ENCODE data around the gene RPS6KA2.

The RPS6KA2 gene

DNA sequence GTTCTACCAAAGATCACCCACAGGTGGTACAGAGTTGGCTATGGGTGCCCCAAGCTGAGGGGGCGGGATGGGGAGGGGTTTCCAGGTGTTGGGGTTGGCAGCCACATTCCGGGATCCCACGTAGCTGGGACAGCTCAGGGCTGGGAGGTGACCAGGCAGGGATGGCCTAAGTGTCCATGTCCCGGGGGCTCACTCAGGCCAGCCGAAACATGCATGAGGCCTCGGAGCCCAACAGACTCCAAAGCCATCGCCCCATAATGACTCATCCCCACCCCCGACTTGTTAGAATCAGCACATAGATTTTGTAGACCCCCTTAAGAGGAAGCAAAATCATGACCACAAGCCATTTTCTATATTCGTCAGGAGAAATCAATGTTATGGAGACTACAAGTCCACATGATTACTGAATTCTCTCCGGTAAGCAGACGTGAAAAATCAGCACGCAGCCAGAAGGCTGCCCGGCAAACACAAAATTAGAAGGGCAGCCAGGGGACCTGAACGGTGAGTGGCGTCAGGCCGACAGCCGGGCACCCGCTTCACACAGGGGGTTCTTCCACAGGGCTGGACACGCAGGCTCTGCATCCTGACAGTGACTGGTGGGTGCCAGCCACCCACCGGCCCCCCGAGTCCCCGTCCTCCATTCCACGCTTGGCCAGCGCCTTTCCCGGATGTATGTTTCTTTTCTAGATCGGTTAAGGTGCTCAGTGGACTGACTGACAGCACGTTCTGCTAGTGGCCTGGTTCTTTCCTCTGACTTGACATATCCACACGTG, 121.7 kb downstream of the RPS6KA2 start:
- DNase-seq (ENCODE audit: low read depth in 2 of 3, low spot score in 2 of 3) = no peak

DNA sequence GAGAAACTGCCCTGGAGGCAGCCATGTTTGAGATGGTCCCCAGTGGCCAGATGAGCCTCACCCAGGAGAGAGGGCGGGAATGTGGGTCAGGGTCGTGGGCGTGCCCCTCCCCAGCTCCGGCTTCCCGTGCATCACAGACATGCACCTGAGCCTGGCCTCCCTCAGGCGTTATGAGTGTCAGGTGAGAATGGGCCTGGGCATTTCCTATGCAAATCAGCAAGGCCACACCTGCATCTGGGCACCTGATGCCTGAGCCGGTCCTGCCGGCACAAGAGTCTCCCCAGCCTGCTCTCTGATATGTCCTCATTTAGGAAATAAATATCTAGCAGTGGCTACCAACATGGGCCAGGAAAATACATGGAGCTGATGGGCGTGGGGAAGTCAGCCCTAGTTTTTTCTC, 123.0 kb downstream of the RPS6KA2 start:
- DNase-seq (ENCODE audit: low read depth in 2 of 3, low spot score in 2 of 3) = no peak

DNA sequence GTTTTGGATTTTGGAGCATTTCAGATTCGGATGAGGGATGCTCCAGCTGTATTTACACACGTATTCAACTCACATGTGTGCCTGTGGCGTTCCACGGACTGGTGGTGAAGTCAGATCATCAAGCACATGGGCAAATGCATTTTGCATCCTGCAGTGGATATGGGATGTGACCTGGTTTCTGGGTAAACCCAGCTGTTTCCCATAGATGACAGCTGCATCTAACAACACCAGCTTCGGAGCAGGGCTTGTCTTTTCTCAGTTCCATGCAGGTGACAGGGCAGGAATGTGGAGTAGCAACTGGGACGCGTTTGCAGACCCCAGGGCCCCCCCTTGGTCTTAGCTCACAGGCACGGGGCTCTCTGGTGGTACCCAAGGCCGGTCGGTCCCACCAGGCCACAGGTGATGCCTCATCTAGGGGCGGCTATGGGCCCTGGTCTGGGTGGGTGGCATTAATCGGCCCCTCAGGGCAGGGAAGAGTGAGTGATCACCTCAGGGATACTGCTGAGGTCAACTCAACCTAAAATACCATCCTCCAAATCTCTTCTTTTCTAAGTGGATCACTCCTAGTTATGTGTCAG, 123.8 kb downstream of the RPS6KA2 start:
- DNase-seq (ENCODE audit: low read depth in 2 of 3, low spot score in 2 of 3) = no peak

DNA sequence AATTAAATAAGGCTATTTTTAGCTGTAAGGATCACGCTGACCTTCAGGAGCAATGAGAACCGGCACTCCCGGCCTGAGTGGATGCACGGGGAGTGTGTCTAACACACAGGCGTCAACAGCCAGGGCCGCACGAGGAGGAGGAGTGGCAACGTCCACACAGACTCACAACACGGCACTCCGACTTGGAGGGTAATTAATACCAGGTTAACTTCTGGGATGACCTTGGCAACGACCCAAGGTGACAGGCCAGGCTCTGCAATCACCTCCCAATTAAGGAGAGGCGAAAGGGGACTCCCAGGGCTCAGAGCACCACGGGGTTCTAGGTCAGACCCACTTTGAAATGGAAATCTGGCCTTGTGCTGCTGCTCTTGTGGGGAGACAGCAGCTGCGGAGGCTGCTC, 124.6 kb downstream of the RPS6KA2 start:
- no peak for DNase-seq (ENCODE audit: low read depth in 2 of 3, low spot score in 2 of 3)

DNA sequence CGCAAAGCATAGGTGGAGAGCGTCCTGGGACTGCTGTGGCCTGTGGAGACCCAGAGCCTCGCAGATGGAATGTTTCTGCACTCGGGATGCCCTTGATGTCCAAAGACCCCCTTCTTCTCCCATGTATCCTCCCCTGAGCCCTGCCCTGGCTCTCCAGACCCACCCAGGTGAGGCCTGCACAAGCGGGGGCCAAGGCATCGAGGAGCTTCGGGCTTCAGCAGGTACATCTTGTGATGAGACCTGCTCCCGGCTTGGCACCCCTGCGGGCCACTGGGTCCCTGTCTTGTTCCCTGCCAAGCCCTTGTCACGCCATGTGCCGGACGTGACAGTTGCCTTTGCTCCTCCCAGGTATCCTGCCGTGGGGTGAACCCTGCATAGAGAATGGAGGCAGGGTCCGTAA, 125.8 kb downstream of the RPS6KA2 start:
- no peak for DNase-seq (ENCODE audit: low read depth in 2 of 3, low spot score in 2 of 3)

DNA sequence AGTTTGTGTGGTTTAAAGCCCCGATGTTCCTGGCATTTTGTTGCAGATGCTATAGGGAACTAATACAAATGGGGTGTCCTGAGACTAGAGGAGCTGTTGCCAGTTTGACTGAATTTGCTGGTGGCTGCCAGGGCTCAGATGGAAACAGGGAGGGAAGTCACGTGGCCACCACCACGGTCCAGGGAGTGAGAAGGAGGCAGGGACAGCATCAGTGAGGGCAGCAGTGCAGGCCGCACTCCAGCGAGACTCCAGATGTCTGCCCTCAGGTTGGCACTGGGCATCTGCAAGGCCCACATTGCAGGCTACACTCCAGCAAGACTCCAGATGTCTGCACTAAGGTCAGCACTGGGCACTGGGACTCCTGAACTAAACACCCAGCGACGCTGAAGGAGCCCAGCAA, 126.8 kb downstream of the RPS6KA2 start:
- DNase-seq (ENCODE audit: low read depth in 2 of 3, low spot score in 2 of 3) = no peak

DNA sequence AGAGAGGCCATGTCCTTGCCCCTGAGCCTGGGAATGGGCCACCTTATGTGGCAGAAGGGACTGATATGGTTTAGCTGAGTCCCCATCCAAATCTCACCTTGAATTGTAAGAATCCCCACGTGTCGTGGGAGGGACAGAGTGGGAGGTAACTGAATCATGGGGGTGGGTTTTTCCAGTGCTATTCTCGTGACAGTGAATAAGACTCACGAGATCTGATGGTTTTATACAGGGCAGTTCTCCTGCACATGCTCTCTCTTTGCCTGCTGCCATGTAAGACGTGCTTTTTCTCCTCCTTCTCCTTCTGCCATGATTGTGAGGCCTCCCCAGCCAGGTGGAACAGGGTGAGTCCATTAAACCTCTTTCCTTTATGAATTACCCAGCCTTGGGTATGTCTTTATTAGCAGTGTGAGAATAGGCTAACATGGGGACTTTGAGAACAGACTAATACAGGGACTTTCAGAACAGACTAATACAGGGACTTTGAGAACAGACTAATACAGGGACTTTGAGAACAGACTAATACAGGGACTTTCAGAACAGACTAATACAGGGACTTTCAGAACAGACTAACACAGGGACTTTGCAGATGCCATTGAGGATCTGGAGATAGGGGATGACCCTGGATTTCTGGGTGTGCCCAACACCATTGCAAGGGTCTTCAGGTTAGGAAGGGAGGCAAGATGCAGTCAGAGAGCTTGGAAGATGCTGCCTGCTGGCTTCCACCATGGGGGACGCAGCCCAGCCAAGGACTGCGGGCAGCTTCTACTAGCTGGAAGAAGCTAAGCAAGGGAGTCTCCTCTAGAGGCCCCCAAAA, 127.5 kb downstream of the RPS6KA2 start:
- no peak for DNase-seq (ENCODE audit: low read depth in 2 of 3, low spot score in 2 of 3)

DNA sequence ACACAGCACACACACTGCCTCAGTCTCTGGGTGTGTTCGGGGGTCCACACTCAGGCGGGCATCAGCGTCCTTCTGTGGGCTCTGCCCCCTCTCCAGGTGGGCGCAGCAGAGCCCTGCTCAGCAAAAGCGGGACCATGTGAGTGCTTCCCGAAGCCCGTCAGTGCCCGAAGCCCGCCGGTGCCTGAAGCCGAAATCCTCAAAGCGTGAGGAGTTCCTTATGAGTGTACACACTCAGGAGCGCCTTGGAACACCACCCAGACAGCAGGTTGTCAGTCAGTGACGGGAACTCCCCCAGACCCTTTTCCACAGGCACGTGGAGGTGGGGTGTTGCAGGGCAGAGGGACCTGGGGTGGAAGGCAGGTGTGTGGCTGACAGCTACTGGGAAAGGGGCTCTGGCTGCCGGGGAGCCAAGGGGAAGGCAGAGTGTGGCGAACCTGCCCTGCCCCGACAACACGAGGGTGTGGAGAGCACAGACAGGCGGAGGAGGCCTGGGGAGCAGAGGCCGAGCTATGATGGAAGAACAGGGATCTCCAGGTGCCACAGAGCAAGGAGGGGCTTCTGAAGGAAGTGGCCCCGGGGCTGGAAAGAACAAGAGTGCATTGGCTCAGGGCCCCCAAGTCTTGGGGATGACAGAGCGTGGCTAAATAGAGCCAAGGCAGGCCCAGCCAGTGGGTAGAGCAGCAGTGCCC, 128.2 kb downstream of the RPS6KA2 start:
- no peak for DNase-seq (ENCODE audit: low read depth in 2 of 3, low spot score in 2 of 3)

DNA sequence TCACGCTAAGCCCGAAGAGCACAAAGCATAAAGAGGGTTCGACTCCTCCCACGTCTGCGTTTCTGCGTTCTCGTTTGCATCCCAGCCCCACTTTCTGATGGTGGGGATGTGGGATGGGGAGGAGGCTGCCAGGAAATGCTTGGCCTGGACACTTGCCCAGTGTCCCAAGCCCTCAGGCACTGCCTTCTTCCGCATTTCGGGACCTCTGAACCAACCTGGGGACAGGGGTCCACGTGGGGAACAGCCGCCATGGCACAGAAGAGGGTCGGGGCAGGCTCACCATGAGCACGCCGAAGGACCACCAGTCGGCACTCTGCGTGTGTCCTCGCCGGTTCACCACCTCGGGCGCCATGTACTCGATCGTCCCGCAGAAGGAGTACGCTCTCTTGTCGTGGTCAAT, 128.8 kb downstream of the RPS6KA2 start:
- DNase-seq (ENCODE audit: low read depth in 2 of 3, low spot score in 2 of 3) = no peak

DNA sequence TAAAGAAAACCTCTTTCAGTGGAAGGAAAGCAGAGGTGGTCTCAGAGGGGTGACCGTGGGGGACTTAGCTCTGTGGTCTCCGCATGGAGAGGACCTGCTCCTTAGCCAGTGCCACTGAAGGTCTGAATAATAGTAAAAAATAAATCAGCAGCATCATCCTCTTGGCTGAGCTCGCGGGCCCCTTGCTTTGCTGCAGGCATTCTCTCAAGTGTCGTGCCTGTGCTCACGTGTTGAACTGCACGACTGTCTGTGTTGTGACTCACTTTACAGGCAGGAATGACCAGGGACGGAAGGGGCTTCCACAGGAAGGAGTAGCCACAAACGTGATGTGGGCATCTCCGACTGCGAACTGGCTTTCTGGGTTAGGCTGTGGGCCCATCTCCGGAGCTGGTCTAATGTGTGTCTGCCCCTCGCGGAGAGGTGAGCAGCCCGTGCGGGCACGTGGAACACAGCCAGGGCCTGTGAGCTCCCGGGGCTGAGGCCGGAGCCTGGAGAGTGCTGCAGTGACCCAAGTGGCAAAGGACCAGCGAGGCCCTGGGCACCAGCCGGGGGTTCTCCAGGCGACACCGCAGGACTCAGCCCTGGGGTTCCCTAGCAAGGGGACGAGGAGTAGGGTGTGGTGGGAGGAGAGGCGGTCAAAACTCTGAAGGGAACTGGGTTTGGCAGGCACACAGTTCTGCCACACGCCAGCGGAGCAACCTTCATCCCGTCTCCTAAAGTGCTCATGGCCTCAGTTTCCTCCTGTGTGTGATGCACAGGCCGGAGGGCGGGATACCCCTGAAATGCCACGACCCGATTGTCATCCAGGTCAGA, 129.8 kb downstream of the RPS6KA2 start:
- DNase-seq (ENCODE audit: low read depth in 2 of 3, low spot score in 2 of 3) = no peak

DNA sequence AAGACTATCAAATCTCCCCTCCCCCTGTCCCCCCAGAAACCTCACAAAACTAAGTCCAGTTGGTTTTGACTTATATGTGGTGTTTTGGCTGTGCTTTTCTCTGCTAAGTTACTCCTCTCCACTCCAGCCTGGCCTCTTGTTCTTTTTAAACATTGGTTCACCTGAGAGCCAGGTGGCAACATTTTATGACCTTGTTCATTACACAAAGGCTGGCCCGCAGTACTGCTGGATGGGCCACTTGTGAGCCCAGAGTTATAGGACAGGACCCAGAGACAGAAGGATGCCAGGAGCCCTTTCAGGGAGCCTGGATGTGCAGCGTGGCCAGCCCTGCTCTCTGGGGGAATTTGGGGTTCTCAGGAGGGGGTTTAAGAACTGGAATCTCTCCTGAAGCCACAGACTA, 130.6 kb downstream of the RPS6KA2 start:
- DNase-seq (ENCODE audit: low read depth in 2 of 3, low spot score in 2 of 3) = no peak

DNA sequence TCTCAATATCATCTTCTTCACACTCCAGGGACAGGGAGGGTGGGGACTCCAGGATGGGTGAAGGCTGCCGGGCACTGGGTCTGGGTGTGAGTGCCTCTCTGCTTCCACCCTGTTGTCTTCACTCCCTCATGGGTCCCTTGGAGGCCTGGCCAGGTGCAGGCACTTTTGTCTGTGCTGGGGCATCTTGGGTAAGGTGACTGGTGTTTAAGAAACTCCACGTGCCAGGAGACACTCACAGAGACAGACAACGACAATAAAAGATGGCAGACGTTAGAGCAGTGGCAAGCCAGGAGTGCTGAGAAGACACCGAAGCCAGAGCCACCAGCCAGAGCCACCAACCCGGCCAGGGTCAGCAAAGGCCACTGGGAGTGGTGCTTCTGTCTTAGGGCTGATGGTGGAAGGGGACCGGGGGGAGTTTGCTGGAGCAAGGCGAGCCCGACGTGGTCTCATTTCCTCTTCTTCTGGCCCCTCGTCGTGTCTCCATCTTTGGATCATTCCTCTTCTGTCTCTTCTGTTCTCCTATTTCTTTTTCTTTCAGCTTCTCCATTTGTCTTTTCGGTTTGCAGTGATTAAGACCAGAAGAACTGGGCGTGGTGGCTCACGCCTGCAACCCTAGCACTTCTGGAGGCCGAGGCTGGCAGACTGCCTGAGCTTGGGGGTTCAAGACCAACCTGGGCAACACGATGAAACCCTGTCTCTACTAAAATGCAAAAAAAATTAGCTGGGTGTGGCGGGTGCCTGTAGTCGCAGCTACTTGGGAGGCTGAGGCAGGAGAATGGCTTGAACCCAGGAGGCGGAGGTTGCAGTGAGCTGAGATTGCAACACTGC, 131.3 kb downstream of the RPS6KA2 start:
- no peak for DNase-seq (ENCODE audit: low read depth in 2 of 3, low spot score in 2 of 3)

DNA sequence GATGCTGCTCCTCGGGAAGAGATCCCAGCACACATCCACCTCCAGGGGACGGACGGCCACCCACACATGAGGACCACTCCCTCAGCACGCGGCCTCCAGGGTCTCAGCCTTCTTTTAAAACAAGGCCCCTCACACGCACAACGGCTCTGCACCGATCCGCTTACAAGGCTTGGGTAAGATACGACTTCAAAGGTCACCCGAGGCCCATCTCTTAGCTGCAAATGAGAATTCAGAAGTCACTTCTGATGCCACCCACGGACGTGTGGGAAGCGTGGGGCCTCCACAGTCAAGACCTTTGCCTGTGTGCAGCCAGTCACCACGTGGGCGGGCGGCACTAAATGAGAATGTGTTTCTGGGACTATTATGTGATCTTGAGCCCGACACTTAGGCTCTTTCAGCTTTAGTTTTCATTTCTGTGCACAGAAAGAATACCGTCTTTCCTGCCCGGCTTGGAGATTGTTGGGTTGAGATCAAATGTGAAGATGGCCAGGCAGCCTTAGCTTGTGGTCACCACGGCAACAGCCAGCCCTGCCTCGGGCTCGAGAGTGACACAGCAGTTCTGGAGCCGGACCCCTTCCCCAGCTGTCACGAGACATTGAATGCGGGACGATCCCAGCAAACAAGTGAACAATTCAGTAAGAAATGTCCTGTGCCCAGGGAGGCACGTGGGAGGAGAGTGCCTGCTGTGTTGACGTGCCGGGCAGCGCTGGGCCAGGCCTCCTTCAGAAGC, 132.1 kb downstream of the RPS6KA2 start:
- DNase-seq (ENCODE audit: low read depth in 2 of 3, low spot score in 2 of 3) = no peak

DNA sequence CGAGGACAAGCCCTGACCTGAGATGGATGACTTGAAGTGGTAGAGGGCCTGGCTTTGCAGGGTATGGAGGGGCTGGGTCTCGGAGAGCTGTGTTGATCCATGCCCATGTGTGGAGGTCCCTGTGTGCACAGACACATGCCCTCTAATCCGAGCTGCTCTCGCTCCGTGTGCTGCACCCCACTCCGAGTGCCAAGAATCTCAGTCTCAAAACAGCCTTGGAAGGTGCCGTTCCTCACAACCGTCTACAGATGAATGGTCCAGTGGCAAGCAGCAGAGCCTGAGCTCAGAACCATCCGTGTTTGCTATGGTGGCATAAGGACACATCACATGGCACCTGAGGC, 133.0 kb downstream of the RPS6KA2 start:
- DNase-seq (ENCODE audit: low read depth in 2 of 3, low spot score in 2 of 3) = no peak

DNA sequence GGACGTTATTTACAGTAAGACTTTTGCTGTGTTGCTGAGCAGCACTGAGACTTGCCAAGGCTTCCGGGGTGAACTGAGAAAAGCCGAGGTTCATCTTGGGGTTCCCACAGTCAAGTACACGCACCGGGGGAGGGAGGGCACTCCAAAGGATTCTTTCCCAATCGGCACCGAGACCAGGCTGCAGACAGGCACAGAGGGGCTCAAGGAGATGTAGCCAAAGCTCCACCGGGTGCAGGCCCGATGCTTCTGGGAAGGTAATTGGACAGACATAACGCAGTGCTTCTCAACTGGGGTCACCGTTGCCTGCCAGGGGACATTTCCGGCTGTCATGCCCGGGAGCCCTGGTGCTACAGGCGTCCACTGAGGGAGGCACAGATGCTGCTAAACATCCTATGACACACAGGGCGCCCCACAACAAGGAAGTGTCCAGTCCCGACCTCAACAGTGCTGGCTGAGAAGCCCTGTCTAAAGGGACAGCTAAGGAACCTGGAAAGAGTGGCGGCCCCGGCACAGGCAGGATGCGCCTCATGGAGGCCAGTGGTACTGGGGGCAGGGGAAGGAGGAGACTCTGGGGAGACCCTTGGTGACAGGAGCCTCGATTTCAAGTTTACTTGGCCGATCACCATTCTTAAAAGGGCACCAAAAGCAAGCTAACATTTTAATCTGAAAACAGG, 133.5 kb downstream of the RPS6KA2 start:
- no peak for DNase-seq (ENCODE audit: low read depth in 2 of 3, low spot score in 2 of 3)

DNA sequence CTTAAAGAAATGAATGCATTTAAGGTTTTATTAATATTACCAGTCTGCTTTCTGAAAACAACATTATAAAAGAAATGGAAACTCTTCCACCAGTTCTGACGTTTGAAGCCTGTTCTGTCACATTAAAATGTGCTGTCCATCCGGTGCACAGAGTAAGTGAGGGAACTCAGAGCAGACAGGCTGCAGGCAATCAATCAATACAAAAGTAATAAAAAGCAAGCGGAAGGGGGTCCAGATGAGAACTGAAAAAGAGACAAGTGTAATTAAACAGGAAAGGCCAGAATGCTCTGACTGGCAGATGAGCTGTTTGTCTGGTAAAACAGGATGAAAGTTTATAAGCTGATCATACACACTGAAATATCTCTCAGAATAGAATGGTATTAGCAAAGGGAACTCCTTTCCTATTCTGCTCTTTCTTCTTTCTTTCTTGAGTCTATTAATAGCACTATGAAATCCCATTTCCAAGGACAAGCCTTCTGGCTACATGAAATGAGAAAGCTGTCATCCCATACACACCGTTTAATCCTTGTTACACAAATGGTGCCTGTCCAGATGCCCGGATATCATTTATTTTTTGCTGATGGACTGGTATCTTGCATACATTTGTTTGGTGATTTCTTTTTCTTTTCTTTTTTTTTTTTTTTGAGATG, 134.8 kb downstream of the RPS6KA2 start:
- DNase-seq (ENCODE audit: low read depth in 2 of 3, low spot score in 2 of 3) = no peak

DNA sequence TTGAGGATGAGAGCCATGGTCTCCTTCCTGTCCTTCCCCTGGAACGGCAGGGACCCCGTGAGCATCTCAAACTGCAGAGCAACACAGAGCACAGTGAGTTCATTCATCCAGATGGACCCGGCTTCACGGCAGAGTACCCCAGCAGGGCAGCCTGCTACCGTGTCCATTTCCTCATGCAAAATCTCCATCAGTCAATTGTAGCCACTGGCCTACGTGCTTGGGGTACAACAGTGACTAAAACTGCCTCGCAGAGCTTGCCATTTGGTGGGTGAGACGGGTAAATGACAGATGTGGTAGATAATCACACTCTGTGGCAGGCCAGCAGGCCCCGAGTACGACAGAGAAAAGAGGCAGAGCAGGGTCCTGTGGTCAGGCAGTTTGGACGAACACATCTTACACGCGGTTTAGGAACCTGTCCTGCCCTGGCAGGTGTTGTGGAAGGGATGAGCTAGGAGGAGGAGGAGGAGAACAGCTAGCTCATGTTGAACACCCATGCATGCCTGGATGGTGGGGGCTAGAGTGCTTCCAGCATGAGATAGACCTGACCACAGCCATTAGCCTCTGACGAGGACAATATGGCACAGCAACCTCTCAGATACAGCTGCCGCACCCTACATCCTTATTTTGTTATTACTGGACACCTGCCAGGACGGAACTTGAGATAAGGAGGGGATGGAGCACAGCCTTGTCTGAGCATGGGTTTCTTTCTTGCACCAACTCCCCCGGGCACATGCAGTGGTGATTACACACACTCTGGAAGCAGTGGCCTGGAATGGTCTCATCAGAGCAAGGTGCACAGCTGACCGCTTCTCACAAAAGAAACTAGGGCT, 136.2 kb downstream of the RPS6KA2 start:
- no peak for DNase-seq (ENCODE audit: low read depth in 2 of 3, low spot score in 2 of 3)
